Peyer's patch (tissue), 4 donors: ENCODE results near the gene EYS. TPM values are rescaled to one million over a fixed set of nuclear protein-coding genes. Genes with fewer than 3 reads are reported as not detected.
"Not testable (repeated sequence)": the region's sequence is repeated elsewhere in the genome, so short reads cannot be mapped to it uniquely, and the experiment has no call there.

Experiments
- DNase-seq, 3 donors: peaks; one replicate each; pipeline ENCODE4 v3.0.0-alpha.2; 2017 to 2019
- H3K27ac ChIP-seq, 4 donors: fragments of 200-600 bp; sonication (generic); one replicate each; pipeline ENCODE4 v1.5.1; 2016 to 2019
- H3K27me3 ChIP-seq, 2 donors: fragments of 200-600 bp; sonication (generic); one replicate each; pipeline ENCODE4 v1.5.1; 2019
- H3K36me3 ChIP-seq, 3 donors: fragments of 200-600 bp; sonication (generic); one replicate each; pipeline ENCODE4 v1.5.1; 2016 to 2019
- H3K4me1 ChIP-seq, 4 donors: fragments of 200-600 bp; sonication (generic); one replicate each; pipeline ENCODE4 v1.5.1; 2016 to 2019
- H3K4me3 ChIP-seq, 4 donors: fragments of 200-600 bp; sonication (generic); 1 replicate in 3 of 4; 2 replicates in 1 of 4; pipeline ENCODE4 v1.5.1; 2016 to 2019; ENCODE audit warnings: mild to moderate bottlenecking in 1 of 4
- H3K9me3 ChIP-seq, 4 donors: fragments of 200-600 bp; sonication (generic); one replicate each; pipeline ENCODE4 v1.5.1; 2016 to 2019; ENCODE audit warnings: mild to moderate bottlenecking in 1 of 4
- CTCF ChIP-seq, 6 experiments: fragments of 450-650 bp in 4 of 6; fragments of 200-600 bp in 2 of 6; sonication (generic) in 1 of 6; IDR thresholded peaks; one replicate each; pipeline ENCODE4 v1.5.1; 2017 to 2019; ENCODE audit warnings: antibody characterized with exemption in 6 of 6, mild to moderate bottlenecking in 3 of 6, moderate library complexity in 1 of 6
- POLR2A ChIP-seq, 2 donors: fragments of 450-650 bp; IDR thresholded peaks; one replicate each; pipeline ENCODE4 v1.5.1; 2017; ENCODE audit warnings: antibody characterized with exemption in 2 of 2, mild to moderate bottlenecking in 2 of 2, moderate library complexity in 2 of 2
- total RNA-seq, 4 donors: library from RNA; depleted of rRNA; stranded (reverse); fragments of >200 nt; gene quantifications; one replicate each; pipeline ENCODE4 v1.1.0, GENCODE V29; 2016

EYS gene
- total RNA-seq, 4 donors from 2014 or later = 0.13 to 1.5 (median 0.35) TPM; not detected in 1

GRCh38 chr6:64041373-64041772 is 1665.7 kb downstream of the EYS start:
- Histone ChIP-seq H3K27me3 (no peaks in the 10 kb centered on the region), H3K4me1 (no peaks in the 10 kb centered on the region), H3K9me3 (no peaks in the 10 kb centered on the region), H3K36me3 (no peaks in the 10 kb centered on the region), H3K4me3 (no peak overlapping the region), H3K27ac (no peak overlapping the region)
- DNase-seq = no peak
- TF ChIP-seq POLR2A (IDR thresholded peaks at IDR 0.05) (no peak), CTCF (IDR thresholded peaks at IDR 0.05) (no peak)

- no peak for TF ChIP-seq CTCF (IDR thresholded peaks at IDR 0.05)
- TF ChIP-seq POLR2A (IDR thresholded peaks at IDR 0.05) = no peak
- Histone ChIP-seq H3K36me3 (no peaks in the 10 kb centered on the region), H3K4me1 (no peaks in the 10 kb centered on the region), H3K9me3 (no peaks in the 10 kb centered on the region), H3K4me3 (no peak overlapping the region), H3K27me3 (no peaks in the 10 kb centered on the region), H3K27ac (no peak overlapping the region)
- no peak for DNase-seq
Observed at GRCh38 chr6:64040113-64040512, 1666.9 kb downstream of the EYS start.

GRCh38 chr6:64037427-64037826 is 1669.6 kb downstream of the EYS start:
- Histone ChIP-seq H3K4me1 (no peaks in the 10 kb centered on the region), H3K9me3 (no peaks in the 10 kb centered on the region), H3K27ac (no peak overlapping the region), H3K27me3 (no peaks in the 10 kb centered on the region), H3K36me3 (no peaks in the 10 kb centered on the region), H3K4me3 (no peak overlapping the region)
- no peak for DNase-seq
- no peak for TF ChIP-seq POLR2A (IDR thresholded peaks at IDR 0.05)
- TF ChIP-seq CTCF (IDR thresholded peaks at IDR 0.05) = no peak

- H3K36me3 ChIP-seq = no peaks in the 10 kb centered on the region
- no peak overlapping the region for H3K27ac ChIP-seq
- TF ChIP-seq CTCF (IDR thresholded peaks at IDR 0.05) = no peak
- TF ChIP-seq POLR2A (IDR thresholded peaks at IDR 0.05) = no peak
- no peak overlapping the region for H3K4me3 ChIP-seq
- no peaks in the 10 kb centered on the region for H3K27me3 ChIP-seq
- no peak for DNase-seq
- peaks cover 0 to 4% (median 0%) of the 10 kb centered on the region in 4 donors for H3K9me3 ChIP-seq
- no peaks in the 10 kb centered on the region for H3K4me1 ChIP-seq
Observed at GRCh38 chr6:64034910-64035655, 1671.9 kb downstream of the EYS start.

- Histone ChIP-seq H3K27me3 (no peaks in the 10 kb centered on the region), H3K9me3 (peaks cover 0 to 4% (median 0%) of the 10 kb centered on the region in 4 donors), H3K36me3 (no peaks in the 10 kb centered on the region), H3K4me3 (no peak overlapping the region), H3K4me1 (no peaks in the 10 kb centered on the region), H3K27ac (no peak overlapping the region)
- TF ChIP-seq POLR2A (IDR thresholded peaks at IDR 0.05) (no peak), CTCF (IDR thresholded peaks at IDR 0.05) (no peak)
- no peak for DNase-seq
Observed at GRCh38 chr6:64034291-64034690, 1672.7 kb downstream of the EYS start.

GRCh38 chr6:64030950-64031618 is 1675.9 kb downstream of the EYS start:
- not testable (repeated sequence) for DNase-seq, H3K9me3 ChIP-seq, H3K4me1 ChIP-seq, H3K4me3 ChIP-seq, H3K27ac ChIP-seq, H3K27me3 ChIP-seq, H3K36me3 ChIP-seq
